Activated T-cell treated with anti-CD3 and anti-CD28 coated beads, Interleukin-2, amount 50 U/mL, for 1 hour (primary cell): ENCODE results near the gene DDIAS.
A peak's percentile ranks its signal among the peaks of the same experiment; 100 is the strongest.
"Not testable (repeated sequence)": the region's sequence is repeated elsewhere in the genome, so short reads cannot be mapped to it uniquely, and the experiment has no call there.

Source experiments
- DNase-seq: peaks from one replicate; pipeline ENCODE4 v3.0.0-alpha.2; 2020

DDIAS gene, protein sequence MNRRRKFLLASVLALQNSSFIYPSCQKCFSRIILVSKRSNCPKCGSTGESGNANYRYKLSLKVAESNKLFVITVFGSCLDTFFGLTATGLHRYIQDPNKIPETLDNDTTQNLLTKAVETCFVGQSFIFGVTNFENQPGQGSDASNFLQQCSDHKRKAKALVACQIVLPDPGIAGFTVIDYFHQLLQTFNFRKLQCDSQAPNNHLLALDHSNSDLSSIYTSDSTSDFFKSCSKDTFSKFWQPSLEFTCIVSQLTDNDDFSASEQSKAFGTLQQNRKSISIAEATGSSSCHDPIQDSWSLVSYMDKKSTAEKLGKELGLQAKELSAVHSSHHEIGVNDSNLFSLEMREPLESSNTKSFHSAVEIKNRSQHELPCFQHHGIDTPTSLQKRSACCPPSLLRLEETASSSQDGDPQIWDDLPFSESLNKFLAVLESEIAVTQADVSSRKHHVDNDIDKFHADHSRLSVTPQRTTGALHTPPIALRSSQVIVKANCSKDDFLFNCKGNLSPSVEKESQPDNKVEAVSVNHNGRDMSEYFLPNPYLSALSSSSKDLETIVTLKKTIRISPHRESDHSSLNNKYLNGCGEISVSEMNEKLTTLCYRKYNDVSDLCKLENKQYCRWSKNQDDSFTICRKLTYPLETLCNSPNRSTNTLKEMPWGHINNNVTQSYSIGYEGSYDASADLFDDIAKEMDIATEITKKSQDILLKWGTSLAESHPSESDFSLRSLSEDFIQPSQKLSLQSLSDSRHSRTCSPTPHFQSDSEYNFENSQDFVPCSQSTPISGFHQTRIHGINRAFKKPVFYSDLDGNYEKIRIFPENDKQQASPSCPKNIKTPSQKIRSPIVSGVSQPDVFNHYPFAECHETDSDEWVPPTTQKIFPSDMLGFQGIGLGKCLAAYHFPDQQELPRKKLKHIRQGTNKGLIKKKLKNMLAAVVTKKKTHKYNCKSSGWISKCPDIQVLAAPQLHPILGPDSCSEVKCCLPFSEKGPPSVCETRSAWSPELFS

GRCh38 chr11:82901165-82901921, at the start of gene DDIAS:
Gene DDIAS (plus strand): TSS chr11:82901736. CDS start chr11:82914739, 13,003 bp downstream.
- DNase-seq = peak; percentile 85

GRCh38 chr11:82854242-82854641, 47.3 kb upstream of the DDIAS start:
- DNase-seq = no peak

- DNase-seq = not testable (repeated sequence)
Observed at GRCh38 chr11:82854916-82855315, 46.6 kb upstream of the DDIAS start.

GRCh38 chr11:82855616-82856015, 45.9 kb upstream of the DDIAS start:
- no peak for DNase-seq

GRCh38 chr11:82857145-82857544, 44.4 kb upstream of the DDIAS start:
- no peak for DNase-seq

- no peak for DNase-seq
Observed at GRCh38 chr11:82858133-82858532, 43.4 kb upstream of the DDIAS start.

GRCh38 chr11:82858556-82859091, 42.9 kb upstream of the DDIAS start:
- DNase-seq = no peak

- DNase-seq = no peak
Observed at GRCh38 chr11:82859750-82860149, 41.8 kb upstream of the DDIAS start.

GRCh38 chr11:82862379-82862778, 39.2 kb upstream of the DDIAS start:
- no peak for DNase-seq

GRCh38 chr11:82863209-82863608, 38.3 kb upstream of the DDIAS start:
- no peak for DNase-seq

DNA sequence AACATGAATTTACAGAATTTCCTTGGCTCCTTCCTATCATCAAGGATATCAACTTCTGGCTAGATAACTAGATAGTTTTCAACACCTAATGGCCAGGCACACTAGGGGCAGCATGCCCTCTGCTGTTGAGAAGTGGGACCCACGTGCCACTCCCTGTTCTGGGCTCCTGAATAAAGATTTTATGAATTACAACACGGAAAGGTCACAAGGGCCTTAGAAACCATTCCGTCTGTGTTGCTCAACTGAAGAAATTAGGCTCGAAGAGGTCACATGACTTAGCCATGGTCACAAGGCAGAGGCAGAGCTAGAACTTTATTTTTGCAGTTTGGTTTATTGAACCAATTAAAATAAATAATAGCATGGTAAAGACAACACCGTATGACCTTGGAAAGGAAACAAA, 37.3 kb upstream of the DDIAS start:
- peak; percentile 30 for DNase-seq

GRCh38 chr11:82865841-82866240, 35.7 kb upstream of the DDIAS start:
- no peak for DNase-seq

GRCh38 chr11:82867495-82868082, 33.9 kb upstream of the DDIAS start:
- DNase-seq = peak; percentile 54

DNA sequence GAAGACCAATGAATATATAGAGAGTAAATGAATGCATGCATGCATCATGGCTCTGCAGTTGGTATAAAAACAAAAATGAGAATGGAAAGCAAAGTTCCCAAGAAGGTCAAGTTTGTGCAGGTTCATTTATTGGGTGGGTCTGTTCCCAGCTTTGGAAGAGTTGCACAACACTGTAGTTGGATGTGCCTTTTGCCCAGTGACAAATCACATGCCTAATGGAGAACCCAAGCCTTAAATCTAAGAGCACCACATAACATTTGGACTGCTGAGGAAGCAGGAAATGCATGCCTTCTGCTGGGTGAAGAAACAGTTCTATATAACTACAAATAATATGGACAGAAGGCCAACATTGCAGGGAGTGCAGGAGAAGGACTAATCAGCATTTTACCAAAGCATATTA, 31.9 kb upstream of the DDIAS start:
- no peak for DNase-seq

DNA sequence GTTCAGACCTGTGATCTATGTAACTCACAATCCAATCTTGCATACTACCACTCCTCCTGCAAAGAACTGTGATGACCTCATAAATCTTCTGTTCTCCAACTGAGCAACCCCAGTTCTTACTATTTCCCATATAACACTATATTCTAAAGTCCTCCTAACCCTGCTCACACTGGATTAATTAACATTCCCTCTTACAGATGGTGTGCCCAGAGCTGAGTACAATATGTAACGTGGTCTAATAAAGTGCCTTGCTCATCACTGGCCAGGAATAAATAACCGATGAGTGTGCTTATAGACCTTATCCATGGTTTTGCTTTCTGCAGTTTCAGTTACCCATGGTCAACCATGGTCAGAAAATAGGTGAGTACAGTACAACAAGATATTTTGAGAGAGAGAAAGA, 29.9 kb upstream of the DDIAS start:
- DNase-seq = no peak

- DNase-seq = no peak
Observed at GRCh38 chr11:82872377-82873150, 29.0 kb upstream of the DDIAS start.

- DNase-seq = no peak
Observed at GRCh38 chr11:82873919-82874333, 27.6 kb upstream of the DDIAS start.

DNA sequence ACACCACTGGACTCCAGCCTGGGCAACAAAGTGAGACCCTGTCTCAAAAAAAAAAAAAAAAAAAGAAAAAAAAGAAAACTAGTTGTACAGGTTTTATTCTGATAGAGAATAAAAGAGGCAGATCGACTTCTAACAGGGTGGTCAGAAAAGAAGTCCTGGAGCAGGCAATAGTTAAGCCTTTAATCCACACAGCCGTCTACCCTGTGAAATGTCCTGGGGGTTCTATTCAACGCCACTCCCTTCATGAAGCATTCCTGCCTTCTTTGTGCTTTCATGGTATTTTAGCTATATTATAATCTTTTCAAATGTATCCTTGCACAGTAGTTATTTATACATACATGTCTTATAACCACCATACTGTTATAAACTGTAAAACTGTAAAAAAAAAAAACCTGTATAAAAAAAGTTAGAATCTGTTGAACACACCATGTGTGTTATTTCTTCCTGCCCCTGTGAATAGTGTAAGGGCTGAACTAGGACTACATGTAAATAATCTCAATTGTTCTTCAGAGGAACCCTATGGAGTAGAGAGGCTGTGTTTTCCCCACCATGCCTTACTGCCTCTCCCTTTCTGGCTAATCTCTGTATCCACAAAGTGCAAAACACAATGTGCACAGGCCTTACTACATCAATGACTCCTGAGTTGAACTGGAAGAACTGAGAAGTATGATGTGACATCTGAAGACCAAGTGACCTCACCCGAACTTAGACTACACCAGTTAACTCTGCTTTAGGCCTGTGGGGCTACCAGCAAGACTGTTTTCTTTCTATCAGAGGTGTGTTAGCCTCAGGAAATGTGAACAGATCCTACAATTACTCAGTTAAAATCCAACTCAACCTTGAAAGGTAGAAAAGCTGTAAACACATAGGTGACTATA, 26.7 kb upstream of the DDIAS start:
- no peak for DNase-seq

DNA sequence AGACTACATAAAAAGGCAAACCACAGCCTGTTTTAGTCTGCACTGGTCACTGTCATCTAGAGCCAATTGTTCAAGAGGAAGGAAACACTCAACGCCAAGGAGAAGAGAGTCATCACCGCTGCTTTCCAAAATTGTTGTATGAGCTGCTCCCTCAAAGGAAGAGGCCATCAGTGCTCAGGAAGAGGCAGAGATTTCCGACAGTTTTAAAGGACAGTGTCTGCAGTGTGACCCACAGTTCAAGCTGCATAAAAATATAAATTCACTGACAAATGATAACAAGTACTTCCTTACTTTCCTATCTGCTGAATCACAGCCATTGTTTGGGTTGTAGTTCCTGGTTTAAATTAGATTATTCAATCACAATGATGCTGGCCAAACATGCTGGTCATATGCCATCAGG, 17.7 kb upstream of the DDIAS start:
- no peak for DNase-seq
